ENCODE measurements around the gene LSM4. TPM values are rescaled to one million over a fixed set of nuclear protein-coding genes. Genes with fewer than 3 reads are reported as not detected.

LSM4 gene
- total and polyA plus RNA-seq, 2 experiments from 2014 or later, result 591 to 637 TPM

DNA sequence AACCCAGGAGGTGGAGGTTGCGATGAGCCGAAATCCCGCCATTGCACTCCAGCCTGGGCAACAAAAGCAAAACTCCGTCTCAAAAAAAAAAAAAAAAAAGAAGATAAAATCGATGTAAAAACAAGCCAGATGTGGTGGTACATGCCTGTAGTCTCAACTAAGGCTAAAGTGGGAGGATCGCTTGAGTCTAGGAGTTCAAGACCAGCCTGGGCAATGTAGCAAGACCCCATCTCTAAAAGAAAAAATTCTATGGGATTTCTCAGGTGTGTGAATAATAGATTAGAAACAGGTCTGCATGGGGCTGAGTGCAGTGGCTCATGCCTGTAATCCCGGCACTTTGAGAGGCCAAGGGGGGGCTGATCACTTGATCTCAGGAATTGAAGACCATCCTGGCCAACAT, 28.7 kb upstream of the LSM4 start:
- Histone ChIP-seq H4K20me1 (replicated peaks; ENCODE audit: insufficient read depth) (no peaks in the 10 kb centered on the region), H3F3A (replicated peaks; ENCODE audit: low read depth) (peaks cover 8% of the 10 kb centered on the region), H2AFZ (no peak overlapping the region), H3K4me1 (ENCODE audit: insufficient read depth) (no peaks in the 10 kb centered on the region), H3K4me2 (no peak overlapping the region), H3K27ac (ENCODE audit: low read depth) (no peak overlapping the region), H3K27me3 (ENCODE audit: insufficient read depth) (no peaks in the 10 kb centered on the region), H3K4me3 (no peak overlapping the region), H3K36me3 (ENCODE audit: insufficient read depth) (0 out of 2 replicates have a peak, but pooled peaks cover 3% of the 10 kb centered on the region), H3K79me2 (replicated peaks; ENCODE audit: insufficient read depth) (no peaks in the 10 kb centered on the region), H3K9me2 (ENCODE audit: insufficient read depth) (no peaks in the 10 kb centered on the region)
- H3K27me3 Mint-ChIP-seq (ENCODE audit: insufficient read depth, low read depth, poor library complexity), result peaks cover 7% of the 10 kb centered on the region
- peaks cover 3% of the 10 kb centered on the region; the same call in 2 of the 3 replicates for H3K4me1 Mint-ChIP-seq
- TF ChIP-seq, protein P1, sequence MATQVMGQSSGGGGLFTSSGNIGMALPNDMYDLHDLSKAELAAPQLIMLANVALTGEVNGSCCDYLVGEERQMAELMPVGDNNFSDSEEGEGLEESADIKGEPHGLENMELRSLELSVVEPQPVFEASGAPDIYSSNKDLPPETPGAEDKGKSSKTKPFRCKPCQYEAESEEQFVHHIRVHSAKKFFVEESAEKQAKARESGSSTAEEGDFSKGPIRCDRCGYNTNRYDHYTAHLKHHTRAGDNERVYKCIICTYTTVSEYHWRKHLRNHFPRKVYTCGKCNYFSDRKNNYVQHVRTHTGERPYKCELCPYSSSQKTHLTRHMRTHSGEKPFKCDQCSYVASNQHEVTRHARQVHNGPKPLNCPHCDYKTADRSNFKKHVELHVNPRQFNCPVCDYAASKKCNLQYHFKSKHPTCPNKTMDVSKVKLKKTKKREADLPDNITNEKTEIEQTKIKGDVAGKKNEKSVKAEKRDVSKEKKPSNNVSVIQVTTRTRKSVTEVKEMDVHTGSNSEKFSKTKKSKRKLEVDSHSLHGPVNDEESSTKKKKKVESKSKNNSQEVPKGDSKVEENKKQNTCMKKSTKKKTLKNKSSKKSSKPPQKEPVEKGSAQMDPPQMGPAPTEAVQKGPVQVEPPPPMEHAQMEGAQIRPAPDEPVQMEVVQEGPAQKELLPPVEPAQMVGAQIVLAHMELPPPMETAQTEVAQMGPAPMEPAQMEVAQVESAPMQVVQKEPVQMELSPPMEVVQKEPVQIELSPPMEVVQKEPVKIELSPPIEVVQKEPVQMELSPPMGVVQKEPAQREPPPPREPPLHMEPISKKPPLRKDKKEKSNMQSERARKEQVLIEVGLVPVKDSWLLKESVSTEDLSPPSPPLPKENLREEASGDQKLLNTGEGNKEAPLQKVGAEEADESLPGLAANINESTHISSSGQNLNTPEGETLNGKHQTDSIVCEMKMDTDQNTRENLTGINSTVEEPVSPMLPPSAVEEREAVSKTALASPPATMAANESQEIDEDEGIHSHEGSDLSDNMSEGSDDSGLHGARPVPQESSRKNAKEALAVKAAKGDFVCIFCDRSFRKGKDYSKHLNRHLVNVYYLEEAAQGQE (IDR thresholded peaks at IDR 0.05; ENCODE audit: unreplicated experiment), result no peak
- TF ChIP-seq, protein P2, sequence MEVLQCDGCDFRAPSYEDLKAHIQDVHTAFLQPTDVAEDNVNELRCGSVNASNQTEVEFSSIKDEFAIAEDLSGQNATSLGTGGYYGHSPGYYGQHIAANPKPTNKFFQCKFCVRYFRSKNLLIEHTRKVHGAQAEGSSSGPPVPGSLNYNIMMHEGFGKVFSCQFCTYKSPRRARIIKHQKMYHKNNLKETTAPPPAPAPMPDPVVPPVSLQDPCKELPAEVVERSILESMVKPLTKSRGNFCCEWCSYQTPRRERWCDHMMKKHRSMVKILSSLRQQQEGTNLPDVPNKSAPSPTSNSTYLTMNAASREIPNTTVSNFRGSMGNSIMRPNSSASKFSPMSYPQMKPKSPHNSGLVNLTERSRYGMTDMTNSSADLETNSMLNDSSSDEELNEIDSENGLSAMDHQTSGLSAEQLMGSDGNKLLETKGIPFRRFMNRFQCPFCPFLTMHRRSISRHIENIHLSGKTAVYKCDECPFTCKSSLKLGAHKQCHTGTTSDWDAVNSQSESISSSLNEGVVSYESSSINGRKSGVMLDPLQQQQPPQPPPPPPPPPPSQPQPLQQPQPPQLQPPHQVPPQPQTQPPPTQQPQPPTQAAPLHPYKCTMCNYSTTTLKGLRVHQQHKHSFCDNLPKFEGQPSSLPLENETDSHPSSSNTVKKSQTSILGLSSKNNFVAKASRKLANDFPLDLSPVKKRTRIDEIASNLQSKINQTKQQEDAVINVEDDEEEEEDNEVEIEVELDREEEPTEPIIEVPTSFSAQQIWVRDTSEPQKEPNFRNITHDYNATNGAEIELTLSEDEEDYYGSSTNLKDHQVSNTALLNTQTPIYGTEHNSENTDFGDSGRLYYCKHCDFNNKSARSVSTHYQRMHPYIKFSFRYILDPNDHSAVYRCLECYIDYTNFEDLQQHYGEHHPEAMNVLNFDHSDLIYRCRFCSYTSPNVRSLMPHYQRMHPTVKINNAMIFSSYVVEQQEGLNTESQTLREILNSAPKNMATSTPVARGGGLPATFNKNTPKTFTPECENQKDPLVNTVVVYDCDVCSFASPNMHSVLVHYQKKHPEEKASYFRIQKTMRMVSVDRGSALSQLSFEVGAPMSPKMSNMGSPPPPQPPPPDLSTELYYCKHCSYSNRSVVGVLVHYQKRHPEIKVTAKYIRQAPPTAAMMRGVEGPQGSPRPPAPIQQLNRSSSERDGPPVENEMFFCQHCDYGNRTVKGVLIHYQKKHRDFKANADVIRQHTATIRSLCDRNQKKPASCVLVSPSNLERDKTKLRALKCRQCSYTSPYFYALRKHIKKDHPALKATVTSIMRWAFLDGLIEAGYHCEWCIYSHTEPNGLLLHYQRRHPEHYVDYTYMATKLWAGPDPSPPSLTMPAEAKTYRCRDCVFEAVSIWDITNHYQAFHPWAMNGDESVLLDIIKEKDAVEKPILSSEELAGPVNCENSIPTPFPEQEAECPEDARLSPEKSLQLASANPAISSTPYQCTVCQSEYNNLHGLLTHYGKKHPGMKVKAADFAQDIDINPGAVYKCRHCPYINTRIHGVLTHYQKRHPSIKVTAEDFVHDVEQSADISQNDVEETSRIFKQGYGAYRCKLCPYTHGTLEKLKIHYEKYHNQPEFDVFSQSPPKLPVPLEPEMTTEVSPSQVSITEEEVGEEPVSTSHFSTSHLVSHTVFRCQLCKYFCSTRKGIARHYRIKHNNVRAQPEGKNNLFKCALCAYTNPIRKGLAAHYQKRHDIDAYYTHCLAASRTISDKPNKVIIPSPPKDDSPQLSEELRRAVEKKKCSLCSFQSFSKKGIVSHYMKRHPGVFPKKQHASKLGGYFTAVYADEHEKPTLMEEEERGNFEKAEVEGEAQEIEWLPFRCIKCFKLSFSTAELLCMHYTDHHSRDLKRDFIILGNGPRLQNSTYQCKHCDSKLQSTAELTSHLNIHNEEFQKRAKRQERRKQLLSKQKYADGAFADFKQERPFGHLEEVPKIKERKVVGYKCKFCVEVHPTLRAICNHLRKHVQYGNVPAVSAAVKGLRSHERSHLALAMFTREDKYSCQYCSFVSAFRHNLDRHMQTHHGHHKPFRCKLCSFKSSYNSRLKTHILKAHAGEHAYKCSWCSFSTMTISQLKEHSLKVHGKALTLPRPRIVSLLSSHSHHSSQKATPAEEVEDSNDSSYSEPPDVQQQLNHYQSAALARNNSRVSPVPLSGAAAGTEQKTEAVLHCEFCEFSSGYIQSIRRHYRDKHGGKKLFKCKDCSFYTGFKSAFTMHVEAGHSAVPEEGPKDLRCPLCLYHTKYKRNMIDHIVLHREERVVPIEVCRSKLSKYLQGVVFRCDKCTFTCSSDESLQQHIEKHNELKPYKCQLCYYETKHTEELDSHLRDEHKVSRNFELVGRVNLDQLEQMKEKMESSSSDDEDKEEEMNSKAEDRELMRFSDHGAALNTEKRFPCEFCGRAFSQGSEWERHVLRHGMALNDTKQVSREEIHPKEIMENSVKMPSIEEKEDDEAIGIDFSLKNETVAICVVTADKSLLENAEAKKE (CRISPR knock-in tag; IDR thresholded peaks at IDR 0.05), result no peak
- TF ChIP-seq, protein P3, sequence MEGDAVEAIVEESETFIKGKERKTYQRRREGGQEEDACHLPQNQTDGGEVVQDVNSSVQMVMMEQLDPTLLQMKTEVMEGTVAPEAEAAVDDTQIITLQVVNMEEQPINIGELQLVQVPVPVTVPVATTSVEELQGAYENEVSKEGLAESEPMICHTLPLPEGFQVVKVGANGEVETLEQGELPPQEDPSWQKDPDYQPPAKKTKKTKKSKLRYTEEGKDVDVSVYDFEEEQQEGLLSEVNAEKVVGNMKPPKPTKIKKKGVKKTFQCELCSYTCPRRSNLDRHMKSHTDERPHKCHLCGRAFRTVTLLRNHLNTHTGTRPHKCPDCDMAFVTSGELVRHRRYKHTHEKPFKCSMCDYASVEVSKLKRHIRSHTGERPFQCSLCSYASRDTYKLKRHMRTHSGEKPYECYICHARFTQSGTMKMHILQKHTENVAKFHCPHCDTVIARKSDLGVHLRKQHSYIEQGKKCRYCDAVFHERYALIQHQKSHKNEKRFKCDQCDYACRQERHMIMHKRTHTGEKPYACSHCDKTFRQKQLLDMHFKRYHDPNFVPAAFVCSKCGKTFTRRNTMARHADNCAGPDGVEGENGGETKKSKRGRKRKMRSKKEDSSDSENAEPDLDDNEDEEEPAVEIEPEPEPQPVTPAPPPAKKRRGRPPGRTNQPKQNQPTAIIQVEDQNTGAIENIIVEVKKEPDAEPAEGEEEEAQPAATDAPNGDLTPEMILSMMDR (conservative IDR thresholded peaks at IDR 0.05; ENCODE audit: low read depth in 2 of 2), result no peak
- no peak for TF ChIP-seq NANOG (IDR thresholded peaks at IDR 0.05; ENCODE audit: borderline replicate concordance)
- no peak for TF ChIP-seq EZH2 (IDR thresholded peaks at IDR 0.05; ENCODE audit: low read depth, unreplicated experiment)
- TF ChIP-seq, protein P4, sequence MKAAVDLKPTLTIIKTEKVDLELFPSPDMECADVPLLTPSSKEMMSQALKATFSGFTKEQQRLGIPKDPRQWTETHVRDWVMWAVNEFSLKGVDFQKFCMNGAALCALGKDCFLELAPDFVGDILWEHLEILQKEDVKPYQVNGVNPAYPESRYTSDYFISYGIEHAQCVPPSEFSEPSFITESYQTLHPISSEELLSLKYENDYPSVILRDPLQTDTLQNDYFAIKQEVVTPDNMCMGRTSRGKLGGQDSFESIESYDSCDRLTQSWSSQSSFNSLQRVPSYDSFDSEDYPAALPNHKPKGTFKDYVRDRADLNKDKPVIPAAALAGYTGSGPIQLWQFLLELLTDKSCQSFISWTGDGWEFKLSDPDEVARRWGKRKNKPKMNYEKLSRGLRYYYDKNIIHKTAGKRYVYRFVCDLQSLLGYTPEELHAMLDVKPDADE (IDR thresholded peaks at IDR 0.05), result no peak
- TF ChIP-seq CREB1 (CRISPR knock-in tag; IDR thresholded peaks at IDR 0.05; ENCODE audit: low read depth), result no peak
- no peak for TF ChIP-seq JUNB (IDR thresholded peaks at IDR 0.05; ENCODE audit: unreplicated experiment)
- no peak for TF ChIP-seq STAT1 (IDR thresholded peaks at IDR 0.05; ENCODE audit: unreplicated experiment)
- TF ChIP-seq ZNF331 (CRISPR knock-in tag; IDR thresholded peaks at IDR 0.05; ENCODE audit: low read depth), result no peak
- ATAC-seq, result no peak
- H3K4me3 Mint-ChIP-seq, result no peak overlapping the region
- DNase-seq (ENCODE audit: low spot score), result no peak
- H3K27ac Mint-ChIP-seq, result no peak overlapping the region
- peaks cover 43% of the 10 kb centered on the region for H3K36me3 Mint-ChIP-seq (ENCODE audit: low read depth)
- H3K9me3 Mint-ChIP-seq, result no peaks in the 10 kb centered on the region; the same call in 2 of the 3 replicates

All from GM23338 (cell line).